GM19035 (cell line): ENCODE data around the gene EYS.

Experiments
- ATAC-seq: cut with Tn5 transposase; IDR thresholded peaks from one replicate; pipeline ENCODE4 v1.9.1; 2021; ENCODE audit not compliant: unreplicated experiment

The EYS gene

GRCh38 chr6:65707126-65707826 lies at the start of gene EYS:
TSS of gene EYS (minus strand) at chr6:65707226. CDS start at chr6:65495410, 211,816 bp downstream.
- no peak for ATAC-seq

GRCh38 chr6:65746302-65746701 lies 39.3 kb upstream of the EYS start:
- no peak for ATAC-seq

GRCh38 chr6:65745614-65746013 lies 38.6 kb upstream of the EYS start:
- ATAC-seq = no peak

GRCh38 chr6:65728879-65729479 lies 22.0 kb upstream of the EYS start:
- ATAC-seq = no peak

GRCh38 chr6:65719101-65719500 lies 12.1 kb upstream of the EYS start:
- no peak for ATAC-seq

GRCh38 chr6:65711531-65711930 lies 4.5 kb upstream of the EYS start:
- ATAC-seq = no peak

- ATAC-seq = no peak
Observed at GRCh38 chr6:65709099-65709830, 2.2 kb upstream of the EYS start.

- no peak for ATAC-seq
Observed at GRCh38 chr6:65708162-65708561, 1.1 kb upstream of the EYS start.

GRCh38 chr6:65706436-65706835 lies 590 bp downstream of the EYS start:
- ATAC-seq = no peak

- ATAC-seq = no peak
Observed at GRCh38 chr6:65701325-65701724, 5.7 kb downstream of the EYS start.

GRCh38 chr6:65700561-65700960 lies 6.5 kb downstream of the EYS start:
- no peak for ATAC-seq

- ATAC-seq = no peak
Observed at GRCh38 chr6:65692109-65692508, 14.9 kb downstream of the EYS start.

- ATAC-seq = no peak
Observed at GRCh38 chr6:65680232-65680631, 26.8 kb downstream of the EYS start.

GRCh38 chr6:65671922-65672321 lies 35.1 kb downstream of the EYS start:
- ATAC-seq = no peak

- ATAC-seq = no peak
Observed at GRCh38 chr6:65667916-65668656, 38.9 kb downstream of the EYS start.

- no peak for ATAC-seq
Observed at GRCh38 chr6:65650086-65650485, 56.9 kb downstream of the EYS start.

GRCh38 chr6:65649392-65649791 lies 57.6 kb downstream of the EYS start:
- no peak for ATAC-seq

GRCh38 chr6:65646544-65646943 lies 60.5 kb downstream of the EYS start:
- no peak for ATAC-seq

- no peak for ATAC-seq
Observed at GRCh38 chr6:65642776-65643175, 64.2 kb downstream of the EYS start.

- no peak for ATAC-seq
Observed at GRCh38 chr6:65638047-65638831, 68.8 kb downstream of the EYS start.
